GM23248 (cell line): ENCODE measurements around the gene PTPRR. TPM values are rescaled to one million over a fixed set of nuclear protein-coding genes. Genes with fewer than 3 reads are reported as not detected.

Source experiments
- DNase-seq: peaks from one replicate; pipeline ENCODE4 v3.0.0-alpha.2; 2015
- H2AFZ ChIP-seq: fragments of 200-600 bp; sonication (generic); 2 replicates; pipeline ENCODE4 v1.6.1; 2016; ENCODE audit warnings: antibody characterized with exemption
- H3F3A ChIP-seq: fragments of 200-600 bp; sonication (generic); 2 replicates; pipeline ENCODE4 v1.6.1; 2016; ENCODE audit warnings: mild to moderate bottlenecking, antibody characterized with exemption, mixed run types; ENCODE audit not compliant: insufficient read depth
- H3K27ac ChIP-seq: fragments of 200-600 bp; sonication (generic); 2 replicates; pipeline ENCODE4 v1.5.1; 2016; ENCODE audit warnings: mild to moderate bottlenecking
- H3K27me3 ChIP-seq: fragments of 200-600 bp; sonication (generic); replicated peaks from 2 replicates; pipeline ENCODE4 v1.6.1; 2016; ENCODE audit warnings: mild to moderate bottlenecking; ENCODE audit not compliant: insufficient read depth
- H3K36me3 ChIP-seq: fragments of 200-600 bp; sonication (generic); 2 replicates; pipeline ENCODE4 v1.6.1; 2016; ENCODE audit warnings: low read depth, mild to moderate bottlenecking
- H3K4me1 ChIP-seq: fragments of 200-600 bp; sonication (generic); 2 replicates; pipeline ENCODE4 v1.6.1; 2016; ENCODE audit warnings: mild to moderate bottlenecking; ENCODE audit not compliant: insufficient read depth
- H3K4me2 ChIP-seq: fragments of 200-600 bp; sonication (generic); one replicate; pipeline ENCODE4 v1.6.1; 2016; ENCODE audit warnings: mild to moderate bottlenecking; ENCODE audit not compliant: unreplicated experiment
- H3K4me3 ChIP-seq: fragments of 200-600 bp; sonication (generic); 2 replicates; pipeline ENCODE4 v1.5.1; 2016; ENCODE audit warnings: mild to moderate bottlenecking
- H3K79me2 ChIP-seq: fragments of 200-600 bp; sonication (generic); 2 replicates; pipeline ENCODE4 v1.6.1; 2016; ENCODE audit warnings: mild to moderate bottlenecking; ENCODE audit not compliant: insufficient read depth
- H3K9ac ChIP-seq: fragments of 200-600 bp; sonication (generic); 2 replicates; pipeline ENCODE4 v1.6.1; 2016; ENCODE audit warnings: mild to moderate bottlenecking
- H3K9me2 ChIP-seq: fragments of 200-600 bp; sonication (generic); 2 replicates; pipeline ENCODE4 v1.6.1; 2016; ENCODE audit warnings: mixed run types, mild to moderate bottlenecking, moderate library complexity; ENCODE audit not compliant: insufficient read depth
- H3K9me3 ChIP-seq: fragments of 200-600 bp; sonication (generic); one replicate; pipeline ENCODE4 v1.6.1; 2017; ENCODE audit warnings: low read depth
- H4K20me1 ChIP-seq: fragments of 200-600 bp; sonication (generic); 2 replicates; pipeline ENCODE4 v1.6.0; 2016; ENCODE audit not compliant: insufficient read depth
- EZH2 ChIP-seq: fragments of 200-600 bp; sonication (generic); IDR thresholded peaks from 2 replicates; pipeline ENCODE4 v1.6.1; 2018; ENCODE audit warnings: antibody characterized with exemption, mild to moderate bottlenecking; ENCODE audit not compliant: insufficient read depth, poor library complexity, severe bottlenecking
- EZH2phosphoT487 ChIP-seq: fragments of 200-600 bp; sonication (generic); IDR thresholded peaks from 2 replicates; pipeline ENCODE4 v1.6.1; 2018; ENCODE audit warnings: antibody characterized with exemption, moderate library complexity, mild to moderate bottlenecking, low read depth; ENCODE audit not compliant: insufficient read depth
- WGBS, 2 experiments: methylation state at CpG; one replicate each; pipeline ENCODE4 v1.1.6; 2015 to 2017; ENCODE audit warnings: low lambda C conversion rate in 2 of 2, low coverage in 1 of 2; ENCODE audit errors: missing lambda C conversion rate in 2 of 2; 5-methylcytosine and 5-hydroxymethylcytosine counted together
- in situ Hi-C: fragments of 300-500 bp; cut with MboI; formaldehyde crosslinking; loops from 2 replicates; pipeline ENCODE4 v1.15.0; 2020
- polyA plus RNA-seq: library from polyadenylated mRNA; unstranded; fragments of >200 nt; fragmentation: Nextera tagmentation; extraction: Ambion mirVana; gene quantifications from 2 replicates; pipeline ENCODE4 v1.2.1, GENCODE V29; 2016
- total RNA-seq: library from RNA; depleted of rRNA; stranded (reverse); fragments of >200 nt; shearing (Covaris generic); gene quantifications from 2 replicates; pipeline ENCODE4 v1.2.3, GENCODE V29; 2014

Gene PTPRR
- total and polyA plus RNA-seq, 2 experiments from 2014 or later = 1.1 to 1.2 TPM

DNA sequence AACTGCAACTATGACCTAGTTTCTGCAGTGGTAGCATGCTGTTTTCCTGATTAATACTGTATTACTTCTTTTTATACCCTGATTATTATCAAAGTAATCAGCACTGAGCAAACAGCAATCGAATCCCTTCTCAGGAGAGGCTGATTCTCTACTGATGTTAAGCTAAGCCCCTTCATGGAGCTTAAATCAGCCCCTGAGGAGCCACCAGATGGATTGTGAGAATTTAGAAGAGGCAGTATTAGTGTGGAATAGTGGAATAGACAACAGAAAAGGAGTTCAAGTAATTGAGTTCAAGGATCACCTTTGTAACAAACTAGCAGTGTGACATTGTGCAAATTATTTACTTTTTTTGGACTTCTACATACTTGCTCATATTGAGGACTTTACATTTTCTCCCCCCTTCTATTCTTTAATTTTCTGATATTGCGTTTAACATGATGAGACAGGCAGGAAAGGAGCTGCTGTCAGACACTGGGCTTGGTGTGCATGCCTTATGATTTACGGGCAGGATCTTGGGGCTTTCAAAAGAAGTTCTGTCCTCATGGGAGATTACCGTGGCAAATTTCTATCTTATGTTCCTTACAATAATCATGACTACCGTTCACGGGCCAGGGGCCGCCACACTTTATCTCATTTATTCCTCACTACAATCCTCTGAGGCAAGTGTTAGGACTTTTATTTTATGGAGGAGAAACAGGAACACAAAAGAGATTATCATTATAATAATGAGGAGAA is 68.0 kb downstream of the PTPRR start:
- Histone ChIP-seq H3K9me3 (no peaks in the 10 kb centered on the region), H4K20me1 (no peaks in the 10 kb centered on the region), H3K27ac (no peak overlapping the region), H3K27me3 (no peaks in the 10 kb centered on the region), H3K36me3 (no peaks in the 10 kb centered on the region), H3F3A (peaks cover 9% of the 10 kb centered on the region; the same call in 1 of the 2 replicates), H3K9me2 (no peaks in the 10 kb centered on the region), H3K4me1 (peaks cover 17% of the 10 kb centered on the region), H2AFZ (no peak overlapping the region), H3K9ac (no peak overlapping the region), H3K4me2 (no peak overlapping the region), H3K4me3 (no peak overlapping the region), H3K79me2 (no peaks in the 10 kb centered on the region)
- TF ChIP-seq EZH2phosphoT487 = no peak
- TF ChIP-seq EZH2 = no peak
- in situ Hi-C loops = no loop called here
- DNase-seq = no peak
- WGBS, 2 experiments = 73 to 84% methylated on average over 7 of the region's 7 CpGs

DNA sequence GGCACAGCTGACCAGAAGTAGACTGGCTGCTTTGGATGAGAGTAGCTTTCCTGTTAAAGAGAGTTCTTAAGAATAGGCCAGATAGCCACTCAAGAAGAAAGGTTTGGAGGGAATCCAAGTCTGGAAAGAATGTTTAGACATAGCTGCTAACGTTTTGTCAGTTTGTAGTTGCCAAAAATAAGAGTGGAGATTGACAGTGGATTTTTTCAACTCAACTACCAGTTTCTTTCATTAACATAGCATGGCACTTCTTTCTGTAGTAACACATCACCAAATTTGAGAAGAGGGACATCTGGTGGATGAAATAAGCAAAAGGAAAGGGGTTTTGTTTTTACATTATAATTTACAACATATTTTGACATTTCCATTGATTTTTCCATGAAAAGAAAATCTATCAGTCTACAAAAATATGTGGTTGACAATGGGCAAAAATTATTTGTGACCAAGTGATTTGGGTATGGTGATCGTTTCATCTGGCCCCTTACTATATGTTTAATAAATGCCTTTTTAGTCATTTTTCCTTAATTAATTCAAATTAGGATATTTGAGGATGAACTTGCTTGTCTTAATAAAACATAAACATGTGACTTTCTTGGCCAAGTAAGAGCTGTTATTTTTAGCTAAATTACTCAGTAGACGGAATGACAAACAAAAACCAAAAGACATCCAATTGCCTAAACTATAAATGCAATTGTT is 71.1 kb downstream of the PTPRR start:
- no peak for TF ChIP-seq EZH2phosphoT487
- no peak for TF ChIP-seq EZH2
- in situ Hi-C loops = loop anchor here (10.0 kb wide), 1 partner anchor 115 kb away; no protein-coding TSS in a partner anchor
- Histone ChIP-seq H4K20me1 (no peaks in the 10 kb centered on the region), H3F3A (peaks cover 9% of the 10 kb centered on the region; the same call in 1 of the 2 replicates), H3K9me3 (no peaks in the 10 kb centered on the region), H3K27ac (no peak overlapping the region), H3K9ac (no peak overlapping the region), H3K36me3 (no peaks in the 10 kb centered on the region), H3K4me1 (peaks cover 17% of the 10 kb centered on the region), H2AFZ (no peak overlapping the region), H3K9me2 (no peaks in the 10 kb centered on the region), H3K27me3 (no peaks in the 10 kb centered on the region), H3K79me2 (no peaks in the 10 kb centered on the region), H3K4me3 (no peak overlapping the region), H3K4me2 (no peak overlapping the region)
- peak; percentile 60 for DNase-seq
- WGBS, 2 experiments = 4 to 10% methylated on average over 3 of the region's 3 CpGs

DNA sequence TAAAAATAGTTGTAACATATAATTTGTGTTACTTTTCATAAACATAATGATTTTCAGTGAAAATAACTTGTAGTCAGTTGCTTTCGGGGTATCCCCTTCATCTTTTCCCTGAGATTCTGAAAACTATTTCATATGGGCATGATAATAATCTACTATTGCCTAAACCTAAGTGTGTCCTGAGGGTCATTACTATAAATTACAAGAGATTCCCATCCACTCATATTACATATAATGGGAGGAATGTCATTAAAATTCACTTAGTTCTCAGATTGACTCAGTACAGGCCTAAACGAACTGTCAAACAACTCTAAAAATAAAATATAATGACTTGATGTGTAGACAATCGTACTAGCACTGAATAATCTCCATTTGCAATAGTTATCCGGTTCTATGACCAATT is 72.7 kb downstream of the PTPRR start:
- H3K79me2 ChIP-seq = no peaks in the 10 kb centered on the region
- H3K4me3 ChIP-seq = no peak overlapping the region
- H3F3A ChIP-seq = peaks cover 4% of the 10 kb centered on the region
- no peak overlapping the region for H3K9ac ChIP-seq
- 76 to 88% methylated on average over 4 of the region's 4 CpGs for WGBS, 2 experiments
- no peaks in the 10 kb centered on the region for H3K27me3 ChIP-seq
- H3K27ac ChIP-seq = no peak overlapping the region
- no peaks in the 10 kb centered on the region for H3K9me3 ChIP-seq
- DNase-seq = no peak
- no peaks in the 10 kb centered on the region for H3K9me2 ChIP-seq
- no peak for TF ChIP-seq EZH2
- TF ChIP-seq EZH2phosphoT487 = no peak
- H3K4me2 ChIP-seq = no peak overlapping the region
- H2AFZ ChIP-seq = no peak overlapping the region; the same call in 1 of the 2 replicates
- H4K20me1 ChIP-seq = no peaks in the 10 kb centered on the region
- peaks cover 9% of the 10 kb centered on the region for H3K4me1 ChIP-seq
- no peaks in the 10 kb centered on the region for H3K36me3 ChIP-seq
- in situ Hi-C loops = loop anchor here (10.0 kb wide), 1 partner anchor 113 kb away; no protein-coding TSS in a partner anchor

DNA sequence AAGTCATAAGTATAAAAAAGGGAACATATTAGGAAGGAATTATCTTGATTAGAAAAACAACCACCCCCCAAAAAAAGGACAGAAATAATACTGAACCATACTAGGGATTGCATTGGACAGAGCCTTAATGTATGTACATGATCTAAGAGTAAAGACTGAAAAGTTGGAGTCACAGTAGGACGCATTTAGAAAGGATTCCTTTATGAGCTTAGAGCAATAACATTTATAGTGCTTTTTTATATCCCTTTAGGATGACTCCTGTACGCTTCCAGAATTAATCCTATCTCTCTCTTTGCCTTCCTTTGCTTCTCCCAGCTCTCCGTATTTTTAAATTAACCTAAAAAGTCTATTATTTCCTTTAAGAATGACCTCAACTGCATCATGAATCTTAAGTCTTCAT is 75.3 kb downstream of the PTPRR start:
- no peak overlapping the region for H3K4me3 ChIP-seq
- no peak overlapping the region for H3K4me2 ChIP-seq
- no peak for DNase-seq
- no peaks in the 10 kb centered on the region for H3K36me3 ChIP-seq
- in situ Hi-C loops = loop anchor here (10.0 kb wide), 1 partner anchor 110 kb away; no protein-coding TSS in a partner anchor
- peaks cover 35% of the 10 kb centered on the region for H3K4me1 ChIP-seq
- no peak overlapping the region for H3K9ac ChIP-seq
- no peaks in the 10 kb centered on the region for H3K9me3 ChIP-seq
- no peak overlapping the region for H2AFZ ChIP-seq
- H3K79me2 ChIP-seq = no peaks in the 10 kb centered on the region
- no peak overlapping the region for H3K27ac ChIP-seq
- 62 to 79% methylated on average over 3 of the region's 3 CpGs for WGBS, 2 experiments
- no peaks in the 10 kb centered on the region for H3K27me3 ChIP-seq
- H3K9me2 ChIP-seq = no peaks in the 10 kb centered on the region
- TF ChIP-seq EZH2 (no peak), EZH2phosphoT487 (no peak)
- peaks cover 29% of the 10 kb centered on the region for H3F3A ChIP-seq
- H4K20me1 ChIP-seq = no peaks in the 10 kb centered on the region
